ENCODE measurements around the gene MORC4.

DNA sequence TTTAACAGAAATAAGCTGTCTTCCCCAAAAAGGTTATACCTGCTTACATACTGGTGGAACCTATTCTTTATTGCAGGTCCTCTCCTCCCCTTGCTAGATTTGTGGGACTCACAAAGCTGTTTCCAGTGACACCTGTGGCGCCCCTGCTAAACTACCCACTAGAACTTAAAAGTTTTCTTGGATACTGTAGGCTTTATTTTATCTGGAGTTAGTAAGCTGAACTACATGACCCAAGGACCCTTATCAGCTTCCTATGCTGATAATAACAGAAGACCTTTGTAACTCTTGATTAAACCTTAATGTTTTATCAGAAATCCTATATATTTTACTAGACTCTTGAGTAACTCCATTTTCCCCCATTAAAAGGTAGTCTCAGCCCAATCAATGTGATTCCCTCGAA lies 47.5 kb downstream of the MORC4 start:
- TF ChIP-seq, protein P1, sequence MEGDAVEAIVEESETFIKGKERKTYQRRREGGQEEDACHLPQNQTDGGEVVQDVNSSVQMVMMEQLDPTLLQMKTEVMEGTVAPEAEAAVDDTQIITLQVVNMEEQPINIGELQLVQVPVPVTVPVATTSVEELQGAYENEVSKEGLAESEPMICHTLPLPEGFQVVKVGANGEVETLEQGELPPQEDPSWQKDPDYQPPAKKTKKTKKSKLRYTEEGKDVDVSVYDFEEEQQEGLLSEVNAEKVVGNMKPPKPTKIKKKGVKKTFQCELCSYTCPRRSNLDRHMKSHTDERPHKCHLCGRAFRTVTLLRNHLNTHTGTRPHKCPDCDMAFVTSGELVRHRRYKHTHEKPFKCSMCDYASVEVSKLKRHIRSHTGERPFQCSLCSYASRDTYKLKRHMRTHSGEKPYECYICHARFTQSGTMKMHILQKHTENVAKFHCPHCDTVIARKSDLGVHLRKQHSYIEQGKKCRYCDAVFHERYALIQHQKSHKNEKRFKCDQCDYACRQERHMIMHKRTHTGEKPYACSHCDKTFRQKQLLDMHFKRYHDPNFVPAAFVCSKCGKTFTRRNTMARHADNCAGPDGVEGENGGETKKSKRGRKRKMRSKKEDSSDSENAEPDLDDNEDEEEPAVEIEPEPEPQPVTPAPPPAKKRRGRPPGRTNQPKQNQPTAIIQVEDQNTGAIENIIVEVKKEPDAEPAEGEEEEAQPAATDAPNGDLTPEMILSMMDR (IDR thresholded peaks at IDR 0.05; ENCODE audit: insufficient read depth, low read length, poor library complexity, severe bottlenecking): no peak
- no peak for TF ChIP-seq EZH2phosphoT487 (conservative IDR thresholded peaks at IDR 0.05; ENCODE audit: low read length)
